H1 (cell line): Measurements from ENCODE around the gene CDC14B. TPM values are rescaled to one million over a fixed set of nuclear protein-coding genes. Genes with fewer than 3 reads are reported as not detected.

Source experiments
- CTCF ChIA-PET: fragments of 300-600 bp; sonication (Branson Sonifier 250); formaldehyde crosslinking; loops from one replicate; lab custom pipeline; 2021; ENCODE audit not compliant: partially characterized antibody; lab: Charles Lee
- POLR2A ChIA-PET: fragments of 300-600 bp; sonication (Branson Sonifier 250); formaldehyde crosslinking; loops from one replicate; lab custom pipeline; 2021; ENCODE audit warnings: inconsistent platforms; ENCODE audit not compliant: partially characterized antibody; lab: Charles Lee
- DNase-seq, 2 experiments: peaks; one replicate each; pipeline versions ENCODE4 v3.0.0 to v3.0.0-alpha.2; 2010 to 2022; ENCODE audit warnings: low spot score in 2 of 2, low read depth in 1 of 2, mixed read lengths in 1 of 2
- FAIRE-seq: peaks from 2 replicates; lab custom pipeline; 2011; peaks lifted over from hg19 to GRCh38; lab: Jason Lieb, UNC
- H2AFZ ChIP-seq: 2 replicates; pipeline ENCODE4 v1.8.1; 2012; ENCODE audit warnings: low read length, inconsistent platforms
- H2AK5ac ChIP-seq: 2 replicates; pipeline ENCODE4 v1.6.1; 2013; ENCODE audit warnings: low read depth, low read length
- H2BK120ac ChIP-seq: replicated peaks from 2 replicates; pipeline ENCODE3; 2013; ENCODE audit warnings: low read depth, low read length, inconsistent platforms
- H2BK12ac ChIP-seq: 2 replicates; pipeline ENCODE4 v1.6.1; 2013; ENCODE audit warnings: low read depth, low read length
- H2BK15ac ChIP-seq: 2 replicates; pipeline ENCODE4 v1.6.1; 2013; ENCODE audit warnings: low read length
- H2BK20ac ChIP-seq: 2 replicates; pipeline ENCODE4 v1.6.1; 2013; ENCODE audit warnings: low read length
- H2BK5ac ChIP-seq: 2 replicates; pipeline ENCODE4 v1.6.1; 2013; ENCODE audit warnings: low read depth, low read length
- H3K14ac ChIP-seq: 2 replicates; pipeline ENCODE4 v1.6.1; 2013; ENCODE audit warnings: inconsistent platforms; ENCODE audit not compliant: insufficient read length
- H3K18ac ChIP-seq: 2 replicates; pipeline ENCODE4 v1.6.1; 2013; ENCODE audit warnings: low read length; ENCODE audit errors: extremely low read depth
- H3K23ac ChIP-seq: 2 replicates; pipeline ENCODE4 v1.6.1; 2013; ENCODE audit warnings: inconsistent platforms; ENCODE audit not compliant: insufficient read length
- H3K23me2 ChIP-seq: 2 replicates; pipeline ENCODE4 v1.6.1; 2013; ENCODE audit warnings: low read depth, low read length
- H3K27ac ChIP-seq: 2 replicates; pipeline ENCODE4 v1.6.1; 2011; ENCODE audit warnings: low read depth, low read length, inconsistent platforms
- H3K27me3 ChIP-seq, 4 experiments: replicated peaks in 1 of 4; 1 replicate in 1 of 4; 2 replicates in 3 of 4; pipeline versions ENCODE4 v1.6.1 to v1.8.1; 2011 to 2013; ENCODE audit warnings: low read length in 3 of 4, mild to moderate bottlenecking in 3 of 4, inconsistent platforms in 2 of 4, mixed read lengths in 2 of 4, moderate library complexity in 1 of 4; ENCODE audit not compliant: control insufficient read depth in 3 of 4, insufficient read depth in 3 of 4; ENCODE audit errors: extremely low read depth in 1 of 4
- H3K36me3 ChIP-seq, 4 experiments: 2 replicates each; pipeline versions ENCODE4 v1.6.1 to v1.8.1; 2011 to 2013; ENCODE audit warnings: mild to moderate bottlenecking in 4 of 4, low read length in 3 of 4, moderate library complexity in 2 of 4, control low read depth in 1 of 4, inconsistent platforms in 1 of 4; ENCODE audit not compliant: insufficient read depth in 4 of 4, control insufficient read depth in 2 of 4
- H3K4ac ChIP-seq: replicated peaks from 2 replicates; pipeline ENCODE3; 2013; ENCODE audit warnings: low read length, low read depth, mixed read lengths, inconsistent platforms; ENCODE audit not compliant: insufficient read length
- H3K4me1 ChIP-seq, 4 experiments: replicated peaks in 1 of 4; 1 replicate in 1 of 4; 2 replicates in 3 of 4; pipeline versions ENCODE4 v1.6.1 to v1.8.1; 2011 to 2013; ENCODE audit warnings: low read length in 3 of 4, inconsistent platforms in 2 of 4, mixed read lengths in 1 of 4; ENCODE audit not compliant: insufficient read depth in 4 of 4, control insufficient read depth in 3 of 4
- H3K4me2 ChIP-seq, 2 experiments: 2 replicates each; pipeline versions ENCODE4 v1.6.1 to v1.8.1; 2011 to 2013; ENCODE audit warnings: low read depth in 2 of 2, low read length in 2 of 2, control low read depth in 1 of 2, inconsistent platforms in 1 of 2, mild to moderate bottlenecking in 1 of 2; ENCODE audit not compliant: insufficient read depth in 1 of 2
- H3K4me3 ChIP-seq, 4 experiments: fragments of 200-600, 300-600 bp in 1 of 4; sonication (generic), shearing (Covaris generic), sonication (Bioruptor Twin) in 1 of 4; 2 replicates each; pipeline versions ENCODE4 v1.5.1 to v1.8.1; 2011 to 2016; ENCODE audit warnings: low read length in 4 of 4, low read depth in 3 of 4, control low read depth in 2 of 4, inconsistent platforms in 2 of 4, mild to moderate bottlenecking in 2 of 4, mixed read lengths in 1 of 4, moderate library complexity in 1 of 4; ENCODE audit not compliant: insufficient read depth in 2 of 4; ENCODE audit errors: extremely low read depth in 1 of 4
- H3K56ac ChIP-seq: replicated peaks from 2 replicates; pipeline ENCODE3; 2013; ENCODE audit warnings: low read depth, mild to moderate bottlenecking, mixed read lengths, low read length, inconsistent platforms; ENCODE audit not compliant: insufficient read length
- H3K79me1 ChIP-seq: 2 replicates; pipeline ENCODE4 v1.6.1; 2013; ENCODE audit warnings: low read depth, low read length, control low read depth
- H3K79me2 ChIP-seq, 2 experiments: 2 replicates each; pipeline versions ENCODE4 v1.6.1 to v1.8.1; 2012 to 2013; ENCODE audit warnings: low read length in 2 of 2, mild to moderate bottlenecking in 2 of 2, inconsistent platforms in 1 of 2; ENCODE audit not compliant: insufficient read depth in 2 of 2, control insufficient read depth in 1 of 2
- H3K9ac ChIP-seq, 4 experiments: replicated peaks in 1 of 4; 1 replicate in 1 of 4; 2 replicates in 3 of 4; pipeline versions ENCODE4 v1.6.1 to v1.8.1; 2011 to 2013; ENCODE audit warnings: low read depth in 3 of 4, low read length in 3 of 4, control low read depth in 2 of 4, mild to moderate bottlenecking in 2 of 4, moderate library complexity in 2 of 4, inconsistent platforms in 1 of 4; ENCODE audit errors: extremely low read depth in 1 of 4
- H3K9me3 ChIP-seq, 2 experiments: 2 replicates each; pipeline versions ENCODE4 v1.6.1 to v1.8.1; 2012 to 2013; ENCODE audit warnings: mild to moderate bottlenecking in 2 of 2, moderate library complexity in 2 of 2, control low read depth in 1 of 2, inconsistent platforms in 1 of 2, low read depth in 1 of 2, low read length in 1 of 2, mixed read lengths in 1 of 2; ENCODE audit not compliant: insufficient read depth in 2 of 2
- H4K20me1 ChIP-seq, 2 experiments: replicated peaks in 1 of 2; 2 replicates each; pipeline versions ENCODE3 to v1.8.1; 2011 to 2013; ENCODE audit warnings: inconsistent platforms in 2 of 2, low read length in 2 of 2, mild to moderate bottlenecking in 1 of 2; ENCODE audit not compliant: insufficient read depth in 2 of 2, control insufficient read depth in 1 of 2
- H4K5ac ChIP-seq: 2 replicates; pipeline ENCODE4 v1.6.1; 2013; ENCODE audit warnings: low read length, low read depth, mixed read lengths, inconsistent platforms; ENCODE audit not compliant: insufficient read length
- H4K8ac ChIP-seq: 2 replicates; pipeline ENCODE4 v1.8.0; 2013; ENCODE audit warnings: mild to moderate bottlenecking, moderate library complexity, low read length, inconsistent platforms; ENCODE audit not compliant: insufficient read depth; ENCODE audit errors: extremely low read depth
- H4K91ac ChIP-seq: replicated peaks from 2 replicates; pipeline ENCODE3; 2013; ENCODE audit warnings: low read length, mixed read lengths, inconsistent platforms; ENCODE audit not compliant: insufficient read length
- BRCA1 ChIP-seq: IDR thresholded peaks from 2 replicates; pipeline ENCODE4 v1.6.1; 2012; ENCODE audit warnings: low read depth, low read length, improper control_type of control experiment
- GTF2F1 ChIP-seq: IDR thresholded peaks from 2 replicates; pipeline ENCODE4 v1.6.1; 2012; ENCODE audit warnings: low read depth, low read length, improper control_type of control experiment, borderline replicate concordance
- MAFK ChIP-seq: IDR thresholded peaks from 2 replicates; pipeline ENCODE4 v1.6.1; 2012; ENCODE audit warnings: low read depth, mild to moderate bottlenecking, improper control_type of control experiment, low read length
- RAD21 ChIP-seq, 2 experiments: IDR thresholded peaks in 1 of 2; conservative IDR thresholded peaks in 1 of 2; 2 replicates each; pipeline ENCODE4 v1.6.1; 2011; ENCODE audit warnings: low read depth in 2 of 2, low read length in 2 of 2, improper control_type of control experiment in 1 of 2, inconsistent platforms in 1 of 2, mild to moderate bottlenecking in 1 of 2, moderate library complexity in 1 of 2
- SIX5 ChIP-seq: IDR thresholded peaks from 2 replicates; pipeline ENCODE4 v1.6.1; 2011; ENCODE audit warnings: mild to moderate bottlenecking, low read depth, low read length
- USF2 ChIP-seq: IDR thresholded peaks from 2 replicates; pipeline ENCODE4 v1.6.1; 2011; ENCODE audit warnings: low read length, improper control_type of control experiment
- WGBS, 2 experiments: shearing (Covaris generic) in 1 of 2; methylation state at CpG; one replicate each; pipeline versions ENCODE4 v1.1.6 to v1.1.7; 2013 to 2015; ENCODE audit warnings: low lambda C conversion rate in 2 of 2, mixed read lengths in 2 of 2, inconsistent platforms in 1 of 2, low coverage in 1 of 2, missing lambda C conversion rate in 1 of 2; ENCODE audit not compliant: insufficient replicate concordance in 2 of 2, insufficient coverage in 1 of 2, insufficient read length in 1 of 2; ENCODE audit errors: extremely low coverage in 1 of 2, missing lambda C conversion rate in 1 of 2; 5-methylcytosine and 5-hydroxymethylcytosine counted together
- polyA plus RNA-seq, 7 experiments: library from polyadenylated mRNA; depleted of rRNA in 3 of 7; stranded (reverse) in 5 of 7; unstranded in 2 of 7; fragments of >200 nt in 5 of 7; fragments of 200-250 nt in 2 of 7; gene quantifications; 1 replicate in 5 of 7; 2 replicates in 1 of 7; 4 replicates in 1 of 7; pipeline versions ENCODE4 v1.2.1 to v1.2.3, GENCODE V29; 2011 to 2013; ENCODE audit warnings: missing spikeins in 2 of 7, mixed read lengths in 2 of 7
- total RNA-seq: library from RNA; stranded (reverse); fragmentation: NEBNext Ultra II Directional; extraction: Animal tissue kit (Norgen Biotek cat#: 25700); gene quantifications from 2 replicates; pipeline ENCODE4 v1.2.1, GENCODE V29; 2021

The CDC14B gene
- total and polyA plus RNA-seq, 2 of the 8 experiments (the other 6 are each of a cell fraction or from before 2014, with no cell fraction given): 17.2 to 44.6 TPM

DNA sequence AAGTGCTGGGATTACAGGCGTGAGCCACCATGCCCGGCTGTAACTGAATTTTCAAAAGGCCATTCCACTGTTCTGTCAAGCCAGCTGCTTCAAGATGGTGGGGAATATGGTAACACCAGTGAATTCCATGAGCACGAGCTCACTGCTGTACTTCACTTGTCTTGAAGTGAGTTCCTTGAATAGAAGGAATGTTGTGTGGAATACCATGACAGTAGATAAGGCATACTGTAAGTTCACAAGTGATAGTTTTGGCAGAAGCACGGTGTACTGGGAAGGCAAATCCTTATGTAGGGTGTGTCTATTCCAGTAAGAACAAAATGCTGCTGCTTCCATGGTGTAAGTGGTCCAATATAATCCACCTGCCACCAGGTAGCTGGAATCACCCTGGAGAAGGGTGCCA lies 42.1 kb upstream of the CDC14B start:
- Histone ChIP-seq H2AK5ac (no peak overlapping the region; the same call in 1 of the 2 replicates), H3K23me2 (no peaks in the 10 kb centered on the region; the same call in 1 of the 2 replicates), H3K9me3 (no peaks in the 10 kb centered on the region), H3K4me2 (no peak overlapping the region), H3K36me3 (no peaks in the 10 kb centered on the region), H2BK5ac (no peak overlapping the region), H3K79me1 (no peaks in the 10 kb centered on the region), H3K56ac (no peak overlapping the region), H3K9ac (no peak overlapping the region), H3K4me1 (no peaks in the 10 kb centered on the region), H4K91ac (no peak overlapping the region), H3K79me2 (no peaks in the 10 kb centered on the region), H2BK12ac (no peak overlapping the region), H2BK20ac (no peak overlapping the region), H4K20me1 (no peaks in the 10 kb centered on the region), H3K4me3 (no peak overlapping the region), H3K14ac (no peak overlapping the region), H3K27me3 (no peaks in the 10 kb centered on the region; a peak in 1 of 7 replicates), H4K8ac (no peak overlapping the region), H4K5ac (no peak overlapping the region), H3K23ac (no peak overlapping the region), H3K18ac (no peak overlapping the region), H3K4ac (no peak overlapping the region), H2BK120ac (no peak overlapping the region), H2AFZ (no peak overlapping the region), H3K27ac (no peak overlapping the region), H2BK15ac (no peak overlapping the region)
- TF ChIP-seq BRCA1 (no peak), RAD21 (IDR thresholded peaks at IDR 0.05 in 1 of 2, conservative IDR thresholded peaks at IDR 0.05 in 1 of 2; ENCODE audit: low read depth in 2 of 2, low read length in 2 of 2) (no peak), GTF2F1 (no peak), MAFK (no peak), SIX5 (no peak), USF2 (no peak)
- ChIA-PET POLR2A (no interaction called here), CTCF (interaction anchor here (0.6 to 1.0 kb wide), 4 partner anchors 24 to 218 kb away, joined by 3 to 4 read pairs (median 3); partner anchors contain the start of gene HABP4)
- no peak for FAIRE-seq
- DNase-seq: no peak
- 80% methylated on average over 4 of the region's 4 CpGs; no CpG with 5 or more reads in 1 of the 2 experiments for WGBS, 2 experiments
